ENCODE results near the gene INPP5A.

GRCh38 chr10:132668048-132668394 is 130.4 kb downstream of the INPP5A start:
- TF ChIP-seq POLR2AphosphoS5 (IDR thresholded peaks at IDR 0.05) (no peak), CTCF (IDR thresholded peaks at IDR 0.05) (no peak), POLR2A (IDR thresholded peaks at IDR 0.05) (no peak)
